ENCODE results near the gene PRSS53.

The PRSS53 gene

DNA sequence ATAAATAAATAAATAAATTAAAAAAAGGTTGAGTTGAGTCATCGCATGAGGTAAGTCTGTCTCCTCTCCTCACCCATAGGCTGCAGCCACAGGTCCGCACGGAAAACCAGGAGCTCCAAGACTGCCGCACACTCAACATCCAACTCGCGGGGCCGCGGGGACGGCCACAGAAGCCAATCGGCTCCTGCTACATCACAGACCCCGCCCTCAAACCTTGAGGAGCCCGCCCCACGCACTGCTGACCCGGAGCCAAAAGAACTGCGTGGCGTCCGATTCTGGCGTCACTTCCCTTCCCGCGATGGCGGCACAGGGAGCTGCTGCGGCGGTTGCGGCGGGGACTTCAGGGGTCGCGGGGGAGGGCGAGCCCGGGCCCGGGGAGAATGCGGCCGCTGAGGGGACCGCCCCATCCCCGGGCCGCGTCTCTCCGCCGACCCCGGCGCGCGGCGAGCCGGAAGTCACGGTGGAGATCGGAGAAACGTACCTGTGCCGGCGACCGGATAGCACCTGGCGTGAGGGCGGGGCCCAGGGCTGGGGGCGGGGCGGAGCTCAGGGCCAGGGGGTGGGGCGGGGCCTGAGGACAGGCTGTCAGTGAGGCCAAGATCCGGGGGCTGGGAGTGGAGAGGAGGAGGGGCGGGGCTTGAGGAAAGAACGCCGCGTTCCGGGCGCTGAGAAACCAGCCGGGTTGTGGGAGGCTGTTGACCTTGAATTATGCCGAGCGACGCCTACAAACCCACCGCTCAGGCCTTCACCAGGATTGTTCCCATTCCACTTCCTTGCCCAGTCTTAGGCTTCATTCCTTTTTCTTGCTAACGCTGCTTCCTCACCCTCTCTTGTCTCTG, 28.9 kb upstream of the PRSS53 start, which contains the start of gene KAT8:
Gene KAT8 (plus strand): TSS at position 281 of the 839 bp plus-strand sequence. CDS start 18 bp downstream, at position 299.
- peaks cover 8% of the 10 kb centered on the region; the same call in 1 of the 2 replicates for H4K20me1 ChIP-seq (ENCODE audit: low read depth, low read length)
- peaks cover 22% of the 10 kb centered on the region for H3K79me2 ChIP-seq (ENCODE audit: insufficient read depth, low read length)
- peak within 1 kb of the TSS; percentile 70 for H3K9ac ChIP-seq (ENCODE audit: low read length)
- no peaks in the 10 kb centered on the region for H3K27me3 ChIP-seq (ENCODE audit: low read length)
- H3K36me3 ChIP-seq (ENCODE audit: low read length): peaks cover 12% of the 10 kb centered on the region; the same call in 1 of the 2 replicates
- peak within 1 kb of the TSS; percentile 92 for H3K4me2 ChIP-seq (ENCODE audit: low read depth, low read length, poor library complexity, severe bottlenecking)
- 0 out of 2 replicates have a peak, but pooled peaks cover 5% of the 10 kb centered on the region for H3F3A ChIP-seq (ENCODE audit: insufficient read depth)
- TF ChIP-seq, protein P1, sequence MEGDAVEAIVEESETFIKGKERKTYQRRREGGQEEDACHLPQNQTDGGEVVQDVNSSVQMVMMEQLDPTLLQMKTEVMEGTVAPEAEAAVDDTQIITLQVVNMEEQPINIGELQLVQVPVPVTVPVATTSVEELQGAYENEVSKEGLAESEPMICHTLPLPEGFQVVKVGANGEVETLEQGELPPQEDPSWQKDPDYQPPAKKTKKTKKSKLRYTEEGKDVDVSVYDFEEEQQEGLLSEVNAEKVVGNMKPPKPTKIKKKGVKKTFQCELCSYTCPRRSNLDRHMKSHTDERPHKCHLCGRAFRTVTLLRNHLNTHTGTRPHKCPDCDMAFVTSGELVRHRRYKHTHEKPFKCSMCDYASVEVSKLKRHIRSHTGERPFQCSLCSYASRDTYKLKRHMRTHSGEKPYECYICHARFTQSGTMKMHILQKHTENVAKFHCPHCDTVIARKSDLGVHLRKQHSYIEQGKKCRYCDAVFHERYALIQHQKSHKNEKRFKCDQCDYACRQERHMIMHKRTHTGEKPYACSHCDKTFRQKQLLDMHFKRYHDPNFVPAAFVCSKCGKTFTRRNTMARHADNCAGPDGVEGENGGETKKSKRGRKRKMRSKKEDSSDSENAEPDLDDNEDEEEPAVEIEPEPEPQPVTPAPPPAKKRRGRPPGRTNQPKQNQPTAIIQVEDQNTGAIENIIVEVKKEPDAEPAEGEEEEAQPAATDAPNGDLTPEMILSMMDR (IDR thresholded peaks at IDR 0.05; ENCODE audit: insufficient read depth, low read length, poor library complexity, severe bottlenecking): no peak
- no peak for TF ChIP-seq EZH2phosphoT487 (conservative IDR thresholded peaks at IDR 0.05; ENCODE audit: low read length)
- H3K4me3 ChIP-seq (ENCODE audit: insufficient read depth, low read length, poor library complexity, severe bottlenecking): peak within 1 kb of the TSS; percentile 88
- no peaks in the 10 kb centered on the region for H3K9me2 ChIP-seq (replicated peaks; ENCODE audit: insufficient read depth, low read length)
- peak within 1 kb of the TSS; percentile 77 for H2AFZ ChIP-seq (ENCODE audit: low read depth, low read length, severe bottlenecking)
- H3K9me3 ChIP-seq (ENCODE audit: insufficient read depth, low read length): no peaks in the 10 kb centered on the region
- H3K27ac ChIP-seq (ENCODE audit: low read depth, low read length): peak within 1 kb of the TSS; percentile 73

GRCh38 chr16:31114468-31114867, 25.7 kb upstream of the PRSS53 start:
- H4K20me1 ChIP-seq (ENCODE audit: low read depth, low read length): peaks cover 8% of the 10 kb centered on the region; the same call in 1 of the 2 replicates
- H3K4me3 ChIP-seq (ENCODE audit: insufficient read depth, low read length, poor library complexity, severe bottlenecking): no peak overlapping the region
- no peaks in the 10 kb centered on the region for H3K9me2 ChIP-seq (replicated peaks; ENCODE audit: insufficient read depth, low read length)
- H3K27me3 ChIP-seq (ENCODE audit: low read length): no peaks in the 10 kb centered on the region
- H3K9me3 ChIP-seq (ENCODE audit: insufficient read depth, low read length): no peaks in the 10 kb centered on the region
- H3F3A ChIP-seq (ENCODE audit: insufficient read depth): 0 out of 2 replicates have a peak, but pooled peaks cover 5% of the 10 kb centered on the region
- no peaks in the 10 kb centered on the region for H3K36me3 ChIP-seq (ENCODE audit: low read length)
- no peak overlapping the region for H2AFZ ChIP-seq (ENCODE audit: low read depth, low read length, severe bottlenecking)
- no peak overlapping the region for H3K27ac ChIP-seq (ENCODE audit: low read depth, low read length)
- H3K79me2 ChIP-seq (ENCODE audit: insufficient read depth, low read length): peaks cover 20% of the 10 kb centered on the region
- TF ChIP-seq, protein P1 (IDR thresholded peaks at IDR 0.05; ENCODE audit: insufficient read depth, low read length, poor library complexity, severe bottlenecking): no peak
- no peak for TF ChIP-seq EZH2phosphoT487 (conservative IDR thresholded peaks at IDR 0.05; ENCODE audit: low read length)
- no peak overlapping the region for H3K4me2 ChIP-seq (ENCODE audit: low read depth, low read length, poor library complexity, severe bottlenecking)
- no peak overlapping the region for H3K9ac ChIP-seq (ENCODE audit: low read length)

DNA sequence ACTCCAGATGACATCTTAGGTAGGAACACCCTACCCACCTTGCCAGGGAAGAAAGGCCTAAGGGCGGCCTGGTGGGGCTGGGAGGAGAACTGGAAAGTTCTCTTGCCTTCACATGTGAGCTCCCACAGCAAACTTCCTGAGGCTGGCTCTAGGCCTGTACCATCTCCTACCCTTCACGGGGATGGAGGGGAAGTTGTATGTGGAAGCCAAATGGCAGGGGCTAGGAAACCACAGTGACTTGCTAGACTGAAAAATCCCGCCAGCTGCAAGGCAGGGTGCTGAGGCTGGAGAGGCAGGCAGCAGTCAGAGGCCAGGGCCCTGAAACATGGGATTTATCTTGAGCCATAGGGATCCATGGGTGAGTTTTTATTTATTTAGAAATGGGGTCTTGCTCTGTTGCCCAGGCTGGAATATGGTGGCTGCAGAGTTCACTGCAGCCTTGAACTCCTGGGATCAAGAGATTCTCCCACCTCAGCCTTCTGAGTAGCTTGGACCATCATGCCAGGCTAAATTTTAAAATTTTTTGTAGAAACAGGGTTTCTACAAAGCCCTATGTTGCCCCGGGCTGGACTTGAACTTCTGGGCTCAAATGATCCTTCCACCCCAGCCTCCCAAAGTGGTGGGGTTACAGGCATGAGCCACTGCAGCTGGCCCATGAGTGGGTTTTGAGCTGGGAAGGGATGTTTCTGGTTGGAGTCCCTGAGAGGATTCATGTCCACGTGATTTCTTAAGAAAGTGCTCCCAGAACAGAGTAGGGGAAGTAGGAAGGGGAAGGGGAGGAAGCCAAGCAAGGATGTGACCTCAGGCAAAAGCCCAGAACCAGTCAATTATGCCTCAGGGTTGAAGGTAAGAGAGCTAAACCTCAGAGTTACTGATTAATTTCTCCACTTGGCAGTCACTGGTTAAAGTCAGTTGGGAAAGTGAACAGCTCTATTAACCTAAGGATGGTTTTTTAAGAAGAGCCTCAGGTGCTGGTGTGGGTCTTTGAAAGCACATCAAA, 24.7 kb upstream of the PRSS53 start:
- H4K20me1 ChIP-seq (ENCODE audit: low read depth, low read length): peaks cover 4% of the 10 kb centered on the region; the same call in 1 of the 2 replicates
- H3K4me3 ChIP-seq (ENCODE audit: insufficient read depth, low read length, poor library complexity, severe bottlenecking): no peak overlapping the region
- no peaks in the 10 kb centered on the region for H3K36me3 ChIP-seq (ENCODE audit: low read length)
- H3K4me2 ChIP-seq (ENCODE audit: low read depth, low read length, poor library complexity, severe bottlenecking): no peak overlapping the region
- H3K9ac ChIP-seq (ENCODE audit: low read length): no peak overlapping the region
- no peaks in the 10 kb centered on the region for H3K9me3 ChIP-seq (ENCODE audit: insufficient read depth, low read length)
- no peak for TF ChIP-seq EZH2phosphoT487 (conservative IDR thresholded peaks at IDR 0.05; ENCODE audit: low read length)
- TF ChIP-seq, protein P1 (IDR thresholded peaks at IDR 0.05; ENCODE audit: insufficient read depth, low read length, poor library complexity, severe bottlenecking): no peak
- no peaks in the 10 kb centered on the region for H3K27me3 ChIP-seq (ENCODE audit: low read length)
- H3F3A ChIP-seq (ENCODE audit: insufficient read depth): 0 out of 2 replicates have a peak, but pooled peaks cover 5% of the 10 kb centered on the region
- H2AFZ ChIP-seq (ENCODE audit: low read depth, low read length, severe bottlenecking): no peak overlapping the region
- H3K79me2 ChIP-seq (ENCODE audit: insufficient read depth, low read length): peaks cover 15% of the 10 kb centered on the region
- no peaks in the 10 kb centered on the region for H3K9me2 ChIP-seq (replicated peaks; ENCODE audit: insufficient read depth, low read length)
- H3K27ac ChIP-seq (ENCODE audit: low read depth, low read length): no peak overlapping the region
